PC-9 (cell line): ENCODE data around the gene CLCA1.

ENCODE experiments used
- CTCF ChIP-seq: fragments of 200-600 bp; sonication (generic); conservative IDR thresholded peaks from 2 replicates; pipeline ENCODE4 v1.6.1; 2017; ENCODE audit warnings: mixed run types, antibody characterized with exemption, mild to moderate bottlenecking, moderate library complexity
- EZH2 ChIP-seq: fragments of 200-600 bp; sonication (generic); IDR thresholded peaks from 2 replicates; pipeline ENCODE4 v1.8.0; 2017; ENCODE audit warnings: antibody characterized with exemption, low read depth

- TF ChIP-seq CTCF, result no peak
- TF ChIP-seq EZH2, result no peak
These were observed 22.8 kb upstream of the CLCA1 start for GRCh38 chr1:86445919-86446318.
